HG02970 (cell line): ENCODE results near the gene C2orf81.
"Not testable (repeated sequence)": the region's sequence is repeated elsewhere in the genome, so short reads cannot be mapped to it uniquely, and the experiment has no call there.

ENCODE experiments used
- ATAC-seq: cut with Tn5 transposase; IDR thresholded peaks from one replicate; pipeline ENCODE4 v1.9.1; 2021; ENCODE audit warnings: mild to moderate bottlenecking, moderate library complexity, moderate number of reproducible peaks; ENCODE audit not compliant: unreplicated experiment, low FRiP score

C2orf81 gene

DNA sequence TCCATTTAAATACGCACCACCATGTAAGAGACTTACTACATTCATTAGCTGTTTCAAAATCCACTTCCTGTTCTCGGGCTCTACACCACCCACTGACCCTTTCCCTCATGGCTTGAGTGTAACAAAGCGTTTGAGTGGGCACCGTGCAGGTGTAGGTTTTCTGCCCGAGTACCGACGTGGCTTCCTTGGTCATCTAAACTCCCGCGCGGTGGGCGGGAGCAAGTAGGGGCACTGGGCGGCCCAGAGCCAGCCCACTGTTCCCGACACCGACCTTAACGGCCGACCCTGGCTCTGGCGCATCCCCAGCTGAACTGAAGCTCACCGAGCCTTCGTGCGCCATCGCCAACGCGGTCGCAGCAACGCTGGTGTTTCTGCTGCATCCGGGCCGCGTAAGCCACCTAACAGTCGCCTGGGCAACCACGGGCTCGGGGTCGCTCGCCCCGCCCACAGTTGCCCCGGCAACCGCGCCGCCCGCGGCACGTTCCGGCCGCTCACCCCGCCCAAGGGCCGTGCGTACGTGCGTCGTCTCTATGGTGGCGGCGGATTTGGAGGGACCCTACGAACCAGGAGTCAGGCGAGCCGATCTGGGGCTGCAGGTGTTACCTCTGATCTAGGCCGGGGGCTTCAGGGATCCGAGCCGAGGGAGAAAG lies at the start of gene C2orf81, which contains the start of gene WDR54:
TSS of gene C2orf81 (minus strand) at position 399 of the 650 bp plus-strand sequence. CDS start at position 340, 59 bp downstream.
TSS of gene WDR54 (plus strand) at position 510 of the 650 bp plus-strand sequence. CDS start 424 bp downstream, outside the sequence.
- peak; percentile 86 for ATAC-seq

DNA sequence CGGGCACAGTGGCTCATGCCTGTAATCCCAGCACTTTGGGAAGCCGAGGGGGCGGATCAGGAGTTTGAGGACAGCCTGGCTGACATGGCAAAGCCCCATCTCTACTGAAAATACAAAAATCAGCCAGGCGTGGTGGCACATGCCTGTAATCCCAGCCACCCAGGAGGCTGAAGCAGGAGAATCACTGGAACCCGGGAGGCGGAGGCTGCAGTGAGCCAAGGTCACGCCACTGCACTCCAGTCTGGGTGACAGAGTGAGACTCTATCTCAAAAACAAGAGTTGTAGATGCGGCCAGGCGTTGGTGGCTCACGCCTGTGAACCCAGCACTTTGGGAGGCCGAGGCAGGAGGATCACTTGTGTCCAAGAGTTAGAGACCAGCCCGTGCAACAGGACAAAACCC lies 49.3 kb upstream of the C2orf81 start:
- ATAC-seq, result not testable (repeated sequence)

DNA sequence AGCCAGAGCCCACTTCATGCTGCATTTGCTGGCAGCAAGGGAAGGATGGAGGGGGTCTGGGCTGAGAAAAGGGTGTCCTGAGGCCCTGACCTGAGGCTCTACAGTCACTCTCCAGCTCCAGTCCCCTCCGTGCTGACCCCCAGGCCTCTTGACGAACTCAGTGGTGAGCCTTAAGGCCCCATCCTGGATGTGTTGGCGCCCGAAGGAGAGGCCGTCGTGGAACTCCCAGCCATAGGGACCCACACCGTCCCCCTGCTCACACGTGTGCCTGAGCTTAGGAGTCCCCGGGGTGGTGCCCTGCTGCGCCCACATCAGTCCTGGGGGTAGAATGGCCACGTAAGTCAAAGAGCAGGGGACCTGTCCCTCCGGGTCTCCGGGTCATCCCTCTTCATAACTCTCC lies 43.0 kb upstream of the C2orf81 start:
- no peak for ATAC-seq

DNA sequence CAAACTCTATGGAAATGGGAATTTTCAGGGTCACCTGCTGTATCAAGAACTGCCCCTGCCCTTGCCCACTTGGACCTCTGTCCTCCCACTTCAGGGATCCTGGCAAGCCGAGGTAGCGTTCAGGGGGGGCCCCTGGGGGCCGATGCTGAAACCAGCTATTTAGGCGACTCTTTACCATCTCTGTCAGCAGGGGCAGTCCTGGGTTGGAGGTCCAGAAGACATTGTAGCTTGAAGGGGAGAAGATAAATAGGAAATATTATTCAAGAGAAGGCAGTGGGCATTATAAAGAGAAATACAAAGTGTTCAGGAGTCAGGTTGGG lies 41.3 kb upstream of the C2orf81 start:
- no peak for ATAC-seq

DNA sequence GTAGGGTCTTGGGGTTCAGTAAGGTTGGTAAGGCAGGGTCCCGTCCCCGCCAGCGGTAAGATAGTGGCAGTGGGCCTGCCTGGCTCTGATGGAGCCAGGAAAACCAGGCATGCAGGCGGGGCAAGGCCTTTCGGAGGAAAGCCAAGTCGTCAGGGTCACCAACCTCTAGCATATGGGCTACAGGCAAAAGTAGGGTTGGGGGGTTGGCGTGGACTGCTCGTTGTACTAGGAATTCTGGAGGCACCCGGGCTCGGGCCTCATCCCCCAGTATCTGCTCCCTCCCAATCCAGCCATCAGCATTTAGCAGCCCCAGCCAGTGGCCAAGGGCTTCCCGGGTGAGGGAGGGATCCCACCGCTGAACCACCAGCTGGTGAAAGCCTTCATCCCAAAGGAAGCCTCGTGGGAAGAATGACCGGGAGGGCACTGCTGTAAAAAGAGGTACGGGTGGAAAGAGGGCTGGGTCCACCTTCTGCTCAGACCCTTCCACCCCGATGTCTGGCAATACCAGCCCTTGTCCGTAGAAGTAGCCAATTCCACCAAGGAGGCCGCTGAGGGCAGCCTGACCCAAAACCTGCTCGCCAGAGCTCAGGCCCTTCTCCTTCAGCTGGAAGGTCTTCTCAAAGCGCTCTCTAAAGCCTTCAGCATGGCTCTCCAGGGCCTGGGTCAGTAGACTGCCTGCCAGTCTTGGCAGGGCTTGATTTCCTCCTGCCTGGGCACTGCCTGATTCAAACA lies 40.8 kb upstream of the C2orf81 start:
- no peak for ATAC-seq

DNA sequence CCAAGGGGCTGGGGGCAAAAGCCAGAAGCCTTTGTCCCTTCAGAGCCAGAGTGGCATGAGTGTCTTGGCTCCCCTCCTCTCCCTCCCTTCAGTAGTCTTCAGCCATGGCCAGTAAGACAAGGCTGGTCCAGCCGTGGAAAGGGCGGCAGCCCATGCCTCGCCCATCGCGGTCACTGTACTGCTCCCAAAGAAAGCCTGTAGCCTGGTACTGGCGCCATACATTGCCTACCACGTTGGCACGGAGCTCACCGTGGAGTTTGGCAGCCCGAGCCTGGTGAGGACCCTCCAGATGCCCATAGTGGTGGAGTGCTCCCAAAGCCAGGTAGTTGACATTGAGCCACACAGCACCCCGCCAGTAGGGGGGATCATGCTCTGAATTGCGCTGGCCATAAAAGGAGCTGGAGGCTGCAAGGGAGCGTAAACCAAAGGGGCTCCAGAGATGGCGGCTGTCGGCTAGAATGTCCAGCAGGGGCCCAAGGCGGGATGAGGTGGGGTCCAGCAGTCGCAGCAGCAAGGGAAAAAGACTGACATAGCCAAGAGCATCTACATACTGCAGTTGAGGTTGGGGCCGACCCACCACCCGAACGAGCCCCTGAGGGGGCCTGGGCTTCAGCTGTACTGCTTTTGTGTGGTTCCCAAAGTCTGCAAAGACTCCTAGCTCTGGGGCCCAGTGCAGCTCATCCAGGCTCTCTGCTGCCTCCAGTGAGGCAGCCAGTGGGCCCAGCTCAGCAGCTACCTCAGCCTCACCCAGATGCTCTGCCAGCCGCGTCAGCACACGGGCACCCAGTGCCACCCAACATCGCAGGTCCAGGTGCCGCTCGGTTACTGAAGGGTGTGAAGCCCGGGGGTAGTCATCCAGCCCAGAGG lies 40.0 kb upstream of the C2orf81 start:
- ATAC-seq, result no peak

DNA sequence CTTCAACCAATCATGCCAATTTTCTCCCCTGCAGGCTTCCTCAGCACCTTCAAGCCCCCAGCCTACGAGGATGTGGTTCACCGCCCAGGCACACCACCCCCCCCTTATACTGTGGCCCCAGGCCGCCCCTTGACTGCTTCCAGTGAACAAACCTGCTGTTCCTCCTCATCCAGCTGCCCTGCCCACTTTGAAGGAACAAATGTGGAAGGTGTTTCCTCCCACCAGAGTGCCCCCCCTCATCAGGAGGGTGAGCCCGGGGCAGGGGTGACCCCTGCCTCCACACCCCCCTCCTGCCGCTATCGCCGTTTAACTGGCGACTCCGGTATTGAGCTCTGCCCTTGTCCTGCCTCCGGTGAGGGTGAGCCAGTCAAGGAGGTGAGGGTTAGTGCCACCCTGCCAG lies 38.8 kb upstream of the C2orf81 start:
- not testable (repeated sequence) for ATAC-seq

DNA sequence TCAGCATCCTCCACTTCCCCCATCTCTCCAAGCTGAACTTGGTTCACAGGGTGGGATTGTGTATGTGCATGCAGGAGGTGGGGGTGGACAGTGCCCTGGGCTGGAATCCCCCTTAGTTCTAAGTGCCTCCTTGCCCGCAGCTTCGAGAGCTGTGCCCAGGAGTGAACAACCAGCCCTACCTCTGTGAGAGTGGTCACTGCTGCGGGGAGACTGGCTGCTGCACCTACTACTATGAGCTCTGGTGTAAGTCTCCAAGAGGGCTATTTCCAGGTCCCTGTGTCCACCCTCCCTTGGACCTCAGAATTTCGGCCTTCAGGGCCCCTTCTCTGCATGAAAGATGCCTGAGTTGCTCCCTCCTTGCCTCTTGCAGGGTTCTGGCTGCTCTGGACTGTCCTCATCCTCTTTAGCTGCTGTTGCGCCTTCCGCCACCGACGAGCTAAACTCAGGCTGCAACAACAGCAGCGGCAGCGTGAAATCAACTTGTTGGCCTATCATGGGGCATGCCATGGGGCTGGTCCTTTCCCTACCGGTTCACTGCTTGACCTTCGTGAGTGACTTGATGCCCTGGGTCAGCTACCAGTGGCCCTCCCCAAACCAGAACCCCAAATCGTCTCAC lies 38.2 kb upstream of the C2orf81 start:
- ATAC-seq, result not testable (repeated sequence)

DNA sequence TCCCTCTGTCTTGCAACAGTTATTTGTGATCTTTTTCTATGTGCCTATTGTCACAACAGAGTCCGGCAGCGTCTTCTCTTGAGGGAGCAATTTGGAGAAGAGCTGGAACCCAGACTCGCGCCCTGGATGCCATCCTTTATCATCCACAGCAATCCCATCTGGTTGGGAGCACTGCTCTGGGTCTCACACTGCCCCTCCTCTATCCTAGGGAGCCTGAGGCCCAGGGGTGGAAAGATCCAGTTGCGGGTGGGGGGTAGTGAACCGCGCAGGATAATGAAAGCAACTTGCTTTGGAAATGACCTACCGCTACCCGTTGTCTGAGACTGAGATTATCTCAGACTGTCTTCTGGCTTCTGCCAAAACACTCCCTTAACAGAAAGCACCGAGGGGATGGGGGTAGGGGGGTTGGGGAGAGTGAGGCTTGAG lies 37.5 kb upstream of the C2orf81 start:
- ATAC-seq, result no peak

DNA sequence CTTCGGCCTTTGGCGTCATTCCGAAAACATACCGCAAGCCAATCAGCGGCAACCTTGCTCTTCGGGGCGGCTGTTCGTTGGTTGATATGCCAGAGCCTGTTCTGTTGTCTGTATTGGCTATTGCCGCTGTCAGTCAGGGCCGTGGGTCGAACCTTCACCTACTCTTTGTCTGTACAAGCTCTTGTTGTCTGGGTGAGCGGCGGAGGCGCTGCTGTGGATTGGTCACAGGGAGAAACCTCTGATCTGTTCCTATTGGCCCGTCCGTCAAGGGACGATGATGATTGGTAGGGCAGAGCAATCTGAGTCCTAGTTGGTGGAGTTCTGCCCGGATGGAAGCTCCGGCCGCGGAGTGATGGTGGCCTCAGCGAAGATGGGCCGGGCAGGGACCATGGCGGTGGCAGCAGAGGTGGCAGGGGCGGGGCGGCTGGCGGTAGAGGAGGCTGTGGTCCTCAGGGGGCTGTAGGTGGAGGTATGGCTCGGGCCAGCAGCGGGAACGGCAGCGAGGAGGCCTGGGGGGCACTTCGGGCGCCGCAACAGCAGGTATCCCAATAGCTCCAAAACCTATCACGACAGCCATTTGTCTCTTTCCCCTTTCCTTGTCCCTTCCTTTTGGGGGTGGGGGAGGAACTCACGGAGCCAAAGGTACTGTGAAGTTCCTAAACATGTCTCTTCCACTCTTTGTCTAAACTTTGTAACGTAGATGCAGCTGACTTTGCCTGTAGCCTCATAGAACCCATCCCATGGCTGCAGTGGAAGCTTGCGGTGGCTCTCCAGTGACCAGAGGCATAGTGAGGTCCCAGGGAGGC lies 36.9 kb upstream of the C2orf81 start, which contains the start of gene WBP1:
TSS of gene WBP1 (plus strand) at position 307 of the 806 bp plus-strand sequence. CDS start at position 472, 165 bp downstream.
- ATAC-seq, result peak; percentile 82

DNA sequence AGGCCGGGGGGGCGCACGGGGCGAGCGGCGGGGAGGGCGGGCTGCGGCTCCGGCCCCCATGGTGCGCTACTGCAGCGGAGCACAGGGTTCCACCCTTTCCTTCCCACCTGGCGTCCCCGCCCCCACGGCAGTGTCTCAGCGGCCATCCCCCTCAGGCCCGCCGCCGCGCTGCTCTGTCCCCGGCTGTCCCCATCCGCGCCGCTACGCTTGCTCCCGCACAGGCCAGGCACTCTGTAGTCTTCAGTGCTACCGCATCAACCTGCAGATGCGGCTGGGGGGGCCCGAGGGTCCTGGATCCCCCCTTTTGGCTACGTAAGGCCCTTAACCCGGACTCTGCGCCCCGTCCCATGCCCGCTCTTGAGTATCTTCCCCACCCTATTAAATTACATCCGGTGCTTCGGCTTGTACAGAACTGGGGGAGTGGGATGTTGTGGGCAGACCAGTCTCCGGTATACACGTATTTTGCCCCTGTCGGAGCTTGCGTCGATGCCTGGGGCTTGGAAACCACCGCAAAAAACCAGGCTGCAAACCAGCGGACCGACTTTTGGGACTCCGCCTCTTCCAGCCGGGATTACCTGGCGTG lies 36.2 kb upstream of the C2orf81 start:
- peak; percentile 35 for ATAC-seq

DNA sequence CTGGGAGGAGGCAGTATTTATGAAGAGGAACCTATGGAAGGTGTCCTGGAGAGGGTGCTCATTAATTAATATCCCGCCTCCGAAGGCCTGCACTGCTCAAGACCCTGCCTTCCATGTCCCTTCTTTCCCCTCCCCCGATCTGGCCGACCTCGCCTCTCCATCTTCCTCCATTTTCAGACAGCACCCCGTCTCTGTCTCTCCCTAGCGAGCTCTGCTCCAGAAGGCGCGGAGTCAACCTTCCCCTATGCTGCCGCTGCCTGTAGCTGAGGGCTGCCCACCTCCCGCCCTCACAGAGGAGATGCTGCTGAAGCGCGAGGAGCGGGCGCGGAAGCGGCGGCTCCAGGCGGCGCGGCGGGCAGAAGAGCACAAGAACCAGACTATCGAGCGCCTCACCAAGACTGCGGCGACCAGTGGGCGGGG lies 35.7 kb upstream of the C2orf81 start:
- ATAC-seq, result no peak

DNA sequence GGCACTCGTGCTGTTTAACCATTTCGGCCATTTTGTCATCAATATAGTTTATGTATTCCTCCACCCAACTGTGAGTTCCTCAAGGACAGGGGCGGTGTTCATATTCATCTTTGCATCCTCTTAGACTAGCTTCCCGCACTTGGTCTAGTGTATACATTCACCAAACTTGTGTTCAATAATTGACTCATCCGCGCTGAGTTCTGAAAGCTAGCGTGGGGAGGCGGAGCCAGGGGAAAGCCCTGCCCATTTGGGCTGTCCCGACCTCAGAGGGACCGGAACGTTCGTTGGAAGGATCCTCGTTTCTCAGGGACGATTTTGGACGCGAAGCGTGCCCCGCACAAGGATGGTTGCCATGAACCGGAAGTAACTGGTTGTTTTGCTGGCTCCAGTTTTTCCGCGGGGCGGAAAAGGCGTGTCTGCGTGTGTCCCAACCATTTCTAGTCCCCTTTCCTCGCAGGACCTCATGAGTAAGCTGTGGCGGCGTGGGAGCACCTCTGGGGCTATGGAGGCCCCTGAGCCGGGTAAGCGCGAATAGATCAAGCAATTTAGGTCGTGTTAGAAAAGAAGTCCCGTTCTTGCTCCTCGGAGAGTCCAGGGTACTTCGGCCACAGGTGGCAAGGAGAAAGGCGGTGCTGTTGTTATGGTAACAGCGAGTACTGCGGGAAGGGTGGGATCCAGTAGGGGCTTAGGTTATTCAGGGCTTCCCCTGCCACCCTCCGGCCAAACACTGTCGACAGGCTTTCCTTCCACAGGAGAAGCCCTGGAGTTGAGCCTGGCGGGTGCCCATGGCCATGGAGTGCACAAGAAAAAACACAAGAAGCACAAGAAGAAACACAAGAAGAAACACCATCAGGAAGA lies 33.5 kb upstream of the C2orf81 start, which contains the start of gene INO80B:
TSS of gene INO80B (plus strand) at position 434 of the 858 bp plus-strand sequence. CDS start at position 464, 30 bp downstream.
- ATAC-seq, result peak; percentile 44

DNA sequence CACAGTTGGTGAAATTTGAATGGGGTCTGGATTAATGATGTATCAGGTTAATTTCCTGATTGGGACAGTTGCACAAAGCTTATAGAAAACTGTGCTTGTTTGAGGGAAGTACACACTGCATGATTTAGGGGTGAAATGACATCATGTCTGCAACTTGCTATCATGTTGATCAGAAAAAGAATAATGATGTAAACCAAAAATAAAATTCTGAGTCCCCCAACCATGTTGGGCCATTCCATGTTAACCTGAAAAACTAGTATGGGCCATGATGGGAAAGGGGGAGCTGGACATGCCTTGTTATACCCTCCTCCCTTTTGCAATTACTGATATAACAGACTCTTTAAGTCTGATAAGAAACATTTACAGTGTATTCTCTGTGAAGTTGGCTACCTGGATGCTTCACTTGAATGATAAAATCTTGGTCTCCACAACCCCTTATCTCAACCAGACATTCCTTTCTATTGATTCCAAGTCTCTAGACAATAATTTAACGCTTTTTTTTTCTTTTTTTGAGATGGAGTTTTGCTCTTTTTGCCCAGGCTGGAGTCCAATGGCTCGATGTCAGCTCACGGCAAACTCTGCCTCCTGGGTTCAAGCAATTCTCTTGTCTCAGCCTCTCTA lies 29.3 kb upstream of the C2orf81 start:
- no peak for ATAC-seq

DNA sequence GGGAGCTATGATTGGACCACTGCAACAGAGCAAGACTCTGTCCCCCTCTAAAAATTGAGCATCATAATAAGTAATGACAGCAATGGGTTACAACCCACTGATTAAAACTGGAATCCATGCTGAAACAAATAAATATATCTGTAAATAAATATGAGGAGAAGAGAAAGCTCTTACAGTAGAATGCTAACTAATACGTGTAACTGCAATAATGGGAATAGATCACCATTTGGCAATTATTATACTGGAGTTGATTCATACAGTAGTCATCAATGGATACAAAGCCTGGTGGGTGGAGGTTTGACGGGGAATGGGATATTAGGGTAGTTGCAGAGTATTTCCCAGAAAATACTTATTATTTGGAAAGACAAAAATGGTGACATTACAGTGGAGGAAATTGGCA lies 27.4 kb upstream of the C2orf81 start:
- ATAC-seq, result no peak

DNA sequence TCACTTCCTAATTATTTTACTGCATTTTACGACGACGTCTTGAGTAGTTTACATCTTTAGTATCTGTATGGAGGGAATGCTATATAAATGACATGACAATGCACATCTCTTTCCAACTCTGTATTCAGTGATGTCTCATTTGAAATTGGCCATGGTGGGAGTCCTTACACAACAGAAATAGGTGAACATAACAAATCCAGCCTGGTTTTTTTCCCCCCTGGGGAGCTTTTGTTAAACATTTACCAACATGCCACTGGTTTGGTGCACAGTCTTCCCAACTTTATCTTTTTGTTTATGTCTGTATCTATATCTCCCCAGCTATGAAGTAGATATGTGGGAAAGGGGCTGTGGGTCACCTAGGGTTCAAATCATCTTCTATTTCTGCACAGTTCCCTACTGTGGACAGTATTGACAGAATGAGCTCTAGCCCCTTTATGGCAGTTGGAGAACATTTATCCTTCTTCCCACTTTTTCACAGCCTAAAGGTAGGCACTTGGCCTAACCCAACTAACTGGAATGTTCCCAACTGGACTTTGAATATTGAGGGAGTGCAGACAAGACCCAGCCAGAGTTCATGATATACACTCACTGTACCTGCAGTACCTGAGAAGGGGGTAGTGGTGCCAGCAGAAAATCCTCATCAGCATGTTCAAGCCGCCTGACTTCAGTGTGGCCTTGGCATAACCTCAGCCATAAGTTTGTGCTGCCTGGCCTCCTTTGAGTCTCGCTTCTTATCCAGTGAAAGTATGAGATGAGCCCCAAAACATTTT lies 26.0 kb upstream of the C2orf81 start:
- ATAC-seq, result no peak
